ENCODE results near the gene DOCK11.

Gene DOCK11

GRCh38 chrX:118652717-118653116 is 157.1 kb downstream of the DOCK11 start:
- peaks cover 4% of the 10 kb centered on the region for H3K36me3 Mint-ChIP-seq

GRCh38 chrX:118654331-118654730 is 158.7 kb downstream of the DOCK11 start:
- Mint-ChIP-seq H3K27me3 (no peaks in the 10 kb centered on the region), H3K4me3 (no peak overlapping the region), H3K9me3 (no peaks in the 10 kb centered on the region), H3K36me3 (peaks cover 4% of the 10 kb centered on the region), H3K27ac (no peak overlapping the region), H3K4me1 (no peaks in the 10 kb centered on the region)

More at GRCh38 chrX:118652717-118653116, 157.1 kb downstream of the DOCK11 start:
- no peak overlapping the region for H3K4me3 Mint-ChIP-seq
- no peaks in the 10 kb centered on the region for H3K4me1 Mint-ChIP-seq
- H3K27ac Mint-ChIP-seq = no peak overlapping the region
- no peaks in the 10 kb centered on the region for H3K9me3 Mint-ChIP-seq
- H3K27me3 Mint-ChIP-seq = no peaks in the 10 kb centered on the region

- Mint-ChIP-seq H3K4me1 (no peaks in the 10 kb centered on the region), H3K27ac (no peak overlapping the region), H3K9me3 (no peaks in the 10 kb centered on the region), H3K27me3 (no peaks in the 10 kb centered on the region), H3K4me3 (no peak overlapping the region), H3K36me3 (peaks cover 4% of the 10 kb centered on the region)
These were observed 160.1 kb downstream of the DOCK11 start for GRCh38 chrX:118655561-118656246.

- no peaks in the 10 kb centered on the region for H3K9me3 Mint-ChIP-seq
- H3K4me1 Mint-ChIP-seq = no peaks in the 10 kb centered on the region
- H3K4me3 Mint-ChIP-seq = no peak overlapping the region
- no peak overlapping the region for H3K27ac Mint-ChIP-seq
- H3K36me3 Mint-ChIP-seq = peaks cover 6% of the 10 kb centered on the region
- H3K27me3 Mint-ChIP-seq = no peaks in the 10 kb centered on the region
These were observed 161.8 kb downstream of the DOCK11 start for GRCh38 chrX:118657413-118657812.

GRCh38 chrX:118660085-118660484 is 164.5 kb downstream of the DOCK11 start:
- H3K27me3 Mint-ChIP-seq = no peaks in the 10 kb centered on the region
- H3K36me3 Mint-ChIP-seq = peaks cover 8% of the 10 kb centered on the region
- no peak overlapping the region for H3K4me3 Mint-ChIP-seq
- H3K27ac Mint-ChIP-seq = no peak overlapping the region
- H3K4me1 Mint-ChIP-seq = no peaks in the 10 kb centered on the region
- H3K9me3 Mint-ChIP-seq = no peaks in the 10 kb centered on the region

- Mint-ChIP-seq H3K27ac (peak overlapping the region; percentile 80), H3K27me3 (no peaks in the 10 kb centered on the region), H3K36me3 (peaks cover 10% of the 10 kb centered on the region), H3K9me3 (no peaks in the 10 kb centered on the region), H3K4me3 (no peak overlapping the region), H3K4me1 (no peaks in the 10 kb centered on the region)
These were observed 169.6 kb downstream of the DOCK11 start for GRCh38 chrX:118665204-118665603.

GRCh38 chrX:118666521-118666920 is 170.9 kb downstream of the DOCK11 start:
- H3K27me3 Mint-ChIP-seq = no peaks in the 10 kb centered on the region
- no peaks in the 10 kb centered on the region for H3K9me3 Mint-ChIP-seq
- no peak overlapping the region for H3K4me3 Mint-ChIP-seq
- no peaks in the 10 kb centered on the region for H3K4me1 Mint-ChIP-seq
- no peak overlapping the region for H3K27ac Mint-ChIP-seq
- H3K36me3 Mint-ChIP-seq = peaks cover 10% of the 10 kb centered on the region

- H3K27ac Mint-ChIP-seq = no peak overlapping the region
- H3K9me3 Mint-ChIP-seq = no peaks in the 10 kb centered on the region
- H3K27me3 Mint-ChIP-seq = no peaks in the 10 kb centered on the region
- peaks cover 4% of the 10 kb centered on the region for H3K36me3 Mint-ChIP-seq
- no peak overlapping the region for H3K4me3 Mint-ChIP-seq
- H3K4me1 Mint-ChIP-seq = no peaks in the 10 kb centered on the region
These were observed 173.8 kb downstream of the DOCK11 start for GRCh38 chrX:118669435-118669834.

- no peaks in the 10 kb centered on the region for H3K9me3 Mint-ChIP-seq
- no peaks in the 10 kb centered on the region for H3K4me1 Mint-ChIP-seq
- H3K27ac Mint-ChIP-seq = no peak overlapping the region
- peaks cover 2% of the 10 kb centered on the region for H3K36me3 Mint-ChIP-seq
- H3K4me3 Mint-ChIP-seq = no peak overlapping the region
- H3K27me3 Mint-ChIP-seq = no peaks in the 10 kb centered on the region
These were observed 179.8 kb downstream of the DOCK11 start for GRCh38 chrX:118675326-118675965.

- H3K9me3 Mint-ChIP-seq = no peaks in the 10 kb centered on the region
- peaks cover 2% of the 10 kb centered on the region for H3K36me3 Mint-ChIP-seq
- H3K27me3 Mint-ChIP-seq = no peaks in the 10 kb centered on the region
- H3K4me3 Mint-ChIP-seq = no peak overlapping the region
- no peaks in the 10 kb centered on the region for H3K4me1 Mint-ChIP-seq
- H3K27ac Mint-ChIP-seq = no peak overlapping the region
These were observed 180.3 kb downstream of the DOCK11 start for GRCh38 chrX:118675966-118676349.

GRCh38 chrX:118677318-118677717 is 181.7 kb downstream of the DOCK11 start:
- Mint-ChIP-seq H3K36me3 (peaks cover 2% of the 10 kb centered on the region), H3K27me3 (no peaks in the 10 kb centered on the region), H3K4me3 (no peak overlapping the region), H3K27ac (no peak overlapping the region), H3K4me1 (no peaks in the 10 kb centered on the region), H3K9me3 (no peaks in the 10 kb centered on the region)

GRCh38 chrX:118679290-118679689 is 183.7 kb downstream of the DOCK11 start:
- no peak overlapping the region for H3K27ac Mint-ChIP-seq
- no peaks in the 10 kb centered on the region for H3K9me3 Mint-ChIP-seq
- H3K4me3 Mint-ChIP-seq = no peak overlapping the region
- H3K27me3 Mint-ChIP-seq = no peaks in the 10 kb centered on the region
- no peaks in the 10 kb centered on the region for H3K4me1 Mint-ChIP-seq
- no peaks in the 10 kb centered on the region for H3K36me3 Mint-ChIP-seq

GRCh38 chrX:118682258-118683014 is 186.8 kb downstream of the DOCK11 start:
- Mint-ChIP-seq H3K27me3 (no peaks in the 10 kb centered on the region), H3K36me3 (peaks cover 2% of the 10 kb centered on the region), H3K9me3 (no peaks in the 10 kb centered on the region), H3K4me3 (no peak overlapping the region), H3K27ac (no peak overlapping the region), H3K4me1 (no peaks in the 10 kb centered on the region)

GRCh38 chrX:118685393-118685792 is 189.8 kb downstream of the DOCK11 start:
- Mint-ChIP-seq H3K4me1 (no peaks in the 10 kb centered on the region), H3K9me3 (no peaks in the 10 kb centered on the region), H3K4me3 (no peak overlapping the region), H3K36me3 (peaks cover 7% of the 10 kb centered on the region), H3K27ac (no peak overlapping the region), H3K27me3 (no peaks in the 10 kb centered on the region)

GRCh38 chrX:118688935-118689334 is 193.3 kb downstream of the DOCK11 start:
- Mint-ChIP-seq H3K36me3 (peaks cover 7% of the 10 kb centered on the region), H3K27me3 (no peaks in the 10 kb centered on the region), H3K9me3 (no peaks in the 10 kb centered on the region), H3K4me1 (no peaks in the 10 kb centered on the region), H3K4me3 (no peak overlapping the region), H3K27ac (no peak overlapping the region)

GRCh38 chrX:118693843-118694242 is 198.2 kb downstream of the DOCK11 start:
- H3K27me3 Mint-ChIP-seq = no peaks in the 10 kb centered on the region
- H3K27ac Mint-ChIP-seq = no peak overlapping the region
- no peaks in the 10 kb centered on the region for H3K9me3 Mint-ChIP-seq
- H3K4me1 Mint-ChIP-seq = no peaks in the 10 kb centered on the region
- peaks cover 2% of the 10 kb centered on the region for H3K36me3 Mint-ChIP-seq
- no peak overlapping the region for H3K4me3 Mint-ChIP-seq

All from activated naive CD4-positive, alpha-beta T cell treated with anti-CD3 and anti-CD28 coated beads, Interleukin-2, amount 50 U/mL, for 24 hours (primary cell).